ENCODE results near the gene UQCRHL.

GRCh38 chr1:15848929-15849774, 41.7 kb upstream of the UQCRHL start:
- TF ChIP-seq EP300 (IDR thresholded peaks at IDR 0.05) (no peak), POLR2AphosphoS5 (IDR thresholded peaks at IDR 0.05) (peak; percentile 55 to 91)
